Measurements from ENCODE around the gene CASP8AP2. TPM values are rescaled to one million over a fixed set of nuclear protein-coding genes. Genes with fewer than 3 reads are reported as not detected.
A peak's percentile ranks its signal among the peaks of the same experiment; 100 is the strongest.

Gene CASP8AP2
- total and polyA plus RNA-seq, 9 of the 15 experiments (the other 6 are each of a cell fraction or from before 2014, with no cell fraction given), result 10.6 to 30.0 (median 19.1) TPM

DNA sequence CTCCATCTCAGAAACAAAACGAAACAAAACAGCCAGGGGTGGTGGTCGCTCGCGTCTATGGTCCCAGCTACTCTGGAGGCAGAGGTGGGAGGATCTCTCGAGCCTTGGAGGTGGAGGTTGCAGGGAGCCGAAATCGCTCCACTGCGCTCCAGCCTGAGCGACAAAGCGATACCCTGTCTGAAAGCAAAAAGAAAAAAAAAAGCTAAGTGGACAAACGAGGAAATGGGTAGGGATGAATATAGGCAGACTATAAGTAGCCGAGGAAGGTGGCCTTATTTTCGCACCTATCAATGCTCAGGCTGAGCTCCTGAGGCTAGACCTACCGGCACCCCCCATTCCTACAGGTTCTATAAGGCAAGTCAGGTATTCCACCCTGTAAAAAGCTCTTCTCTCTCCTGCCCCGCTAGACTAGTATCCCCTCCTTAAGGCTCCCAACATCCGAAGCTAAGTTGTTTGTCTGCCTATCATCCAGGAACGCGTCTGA is 650 bp upstream of the CASP8AP2 start (continued):
- TF ChIP-seq MXI1 (IDR thresholded peaks at IDR 0.05; ENCODE audit: low read depth, low read length) (no peak), TAF1 (IDR thresholded peaks at IDR 0.05; ENCODE audit: control insufficient read depth, extremely low read depth, insufficient read depth, low read length, severe bottlenecking) (peak; percentile 15), SMARCB1 (IDR thresholded peaks at IDR 0.05; ENCODE audit: insufficient read length, low read depth) (no peak), HDAC1 (IDR thresholded peaks at IDR 0.05) (0 out of 4 replicates have a peak, but pooled peaks of 1 of the 2 experiments have one; percentile 9), ZKSCAN3 (CRISPR knock-in tag; IDR thresholded peaks at IDR 0.05) (no peak), GTF2E2 (tag; IDR thresholded peaks at IDR 0.05) (0 out of 2 replicates have a peak, but pooled peaks have one; percentile 4), SMARCA4 (IDR thresholded peaks at IDR 0.05) (0 out of 2 replicates have a peak, but pooled peaks have one; percentile 51), NFRKB (IDR thresholded peaks at IDR 0.05; ENCODE audit: low read depth) (no peak), DIDO1 (tag; IDR thresholded peaks at IDR 0.05; ENCODE audit: low read depth) (0 out of 2 replicates have a peak, but pooled peaks have one; percentile 29), KLF10 (CRISPR knock-in tag; IDR thresholded peaks at IDR 0.05) (no peak), POLR2B (IDR thresholded peaks at IDR 0.05; ENCODE audit: low read depth, partially characterized antibody) (peak; percentile 11), LARP7 (IDR thresholded peaks at IDR 0.05) (0 out of 2 replicates have a peak, but pooled peaks have one; percentile 8), HMGN3 (IDR thresholded peaks at IDR 0.05; ENCODE audit: borderline replicate concordance, extremely low read depth, insufficient read length, low read depth, low read length) (no peak), ZEB2 (IDR thresholded peaks at IDR 0.05) (0 out of 2 replicates have a peak, but pooled peaks have one; percentile 59), STAT5B (CRISPR knock-in tag; IDR thresholded peaks at IDR 0.05) (no peak), BRD9 (IDR thresholded peaks at IDR 0.05; ENCODE audit: low read depth, partially characterized antibody) (peak; percentile 23), ZNF24 (IDR thresholded peaks at IDR 0.05) (no peak), CREM (IDR thresholded peaks at IDR 0.05; ENCODE audit: low read depth) (no peak), SMARCE1 (IDR thresholded peaks at IDR 0.05) (peak; percentile 35; the same call in 1 of the 2 replicates), RBBP5 (IDR thresholded peaks at IDR 0.05; ENCODE audit: borderline replicate concordance, insufficient read depth, low read length, poor library complexity, severe bottlenecking) (peak; percentile 4), XRCC3 (IDR thresholded peaks at IDR 0.05) (no peak), ZNF384 (IDR thresholded peaks at IDR 0.05; ENCODE audit: low read depth, low read length) (0 out of 2 replicates have a peak, but pooled peaks have one; percentile 26)
- TF ChIP-seq, protein P1, sequence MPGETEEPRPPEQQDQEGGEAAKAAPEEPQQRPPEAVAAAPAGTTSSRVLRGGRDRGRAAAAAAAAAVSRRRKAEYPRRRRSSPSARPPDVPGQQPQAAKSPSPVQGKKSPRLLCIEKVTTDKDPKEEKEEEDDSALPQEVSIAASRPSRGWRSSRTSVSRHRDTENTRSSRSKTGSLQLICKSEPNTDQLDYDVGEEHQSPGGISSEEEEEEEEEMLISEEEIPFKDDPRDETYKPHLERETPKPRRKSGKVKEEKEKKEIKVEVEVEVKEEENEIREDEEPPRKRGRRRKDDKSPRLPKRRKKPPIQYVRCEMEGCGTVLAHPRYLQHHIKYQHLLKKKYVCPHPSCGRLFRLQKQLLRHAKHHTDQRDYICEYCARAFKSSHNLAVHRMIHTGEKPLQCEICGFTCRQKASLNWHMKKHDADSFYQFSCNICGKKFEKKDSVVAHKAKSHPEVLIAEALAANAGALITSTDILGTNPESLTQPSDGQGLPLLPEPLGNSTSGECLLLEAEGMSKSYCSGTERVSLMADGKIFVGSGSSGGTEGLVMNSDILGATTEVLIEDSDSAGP (CRISPR knock-in tag; IDR thresholded peaks at IDR 0.05), result no peak
- TF ChIP-seq, protein P2, sequence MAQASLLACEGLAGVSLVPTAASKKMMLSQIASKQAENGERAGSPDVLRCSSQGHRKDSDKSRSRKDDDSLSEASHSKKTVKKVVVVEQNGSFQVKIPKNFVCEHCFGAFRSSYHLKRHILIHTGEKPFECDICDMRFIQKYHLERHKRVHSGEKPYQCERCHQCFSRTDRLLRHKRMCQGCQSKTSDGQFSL (CRISPR knock-in tag; IDR thresholded peaks at IDR 0.05), result peak; percentile 33; the same call in 1 of the 2 replicates
- TF ChIP-seq, protein P2 (tag; IDR thresholded peaks at IDR 0.05), result no peak; a peak in 1 of 4 replicates

All from K562 (cell line).